ENCODE data around the gene SEPTIN12.
"Not testable (repeated sequence)": the region's sequence is repeated elsewhere in the genome, so short reads cannot be mapped to it uniquely, and the experiment has no call there.

Gene SEPTIN12

GRCh38 chr16:4752351-4753100 is 35.6 kb downstream of the SEPTIN12 start:
- DNase-seq (ENCODE audit: low spot score) = no peak

- no peak for DNase-seq (ENCODE audit: low spot score)
Observed at GRCh38 chr16:4750896-4751295, 37.2 kb downstream of the SEPTIN12 start.

GRCh38 chr16:4749700-4750257 is 38.4 kb downstream of the SEPTIN12 start:
- DNase-seq (ENCODE audit: low spot score) = no peak

- no peak for DNase-seq (ENCODE audit: low spot score)
Observed at GRCh38 chr16:4748682-4749411, 39.3 kb downstream of the SEPTIN12 start.

- no peak for DNase-seq (ENCODE audit: low spot score)
Observed at GRCh38 chr16:4747906-4748681, 40.1 kb downstream of the SEPTIN12 start.

- DNase-seq (ENCODE audit: low spot score) = no peak
Observed at GRCh38 chr16:4746991-4747574, 41.1 kb downstream of the SEPTIN12 start.

GRCh38 chr16:4746215-4746614 is 41.9 kb downstream of the SEPTIN12 start:
- no peak for DNase-seq (ENCODE audit: low spot score)

- DNase-seq (ENCODE audit: low spot score) = no peak
Observed at GRCh38 chr16:4745274-4745569, 42.9 kb downstream of the SEPTIN12 start.

- no peak for DNase-seq (ENCODE audit: low spot score)
Observed at GRCh38 chr16:4744555-4745273, 43.4 kb downstream of the SEPTIN12 start.

GRCh38 chr16:4743226-4743878 is 44.8 kb downstream of the SEPTIN12 start:
- DNase-seq (ENCODE audit: low spot score) = no peak

- not testable (repeated sequence) for DNase-seq (ENCODE audit: low spot score)
Observed at GRCh38 chr16:4738370-4738769, 49.8 kb downstream of the SEPTIN12 start.

GRCh38 chr16:4737545-4737944 is 50.6 kb downstream of the SEPTIN12 start:
- no peak for DNase-seq (ENCODE audit: low spot score)

- no peak for DNase-seq (ENCODE audit: low spot score)
Observed at GRCh38 chr16:4736546-4736945, 51.6 kb downstream of the SEPTIN12 start.

- DNase-seq (ENCODE audit: low spot score) = peak; percentile 92
Observed at GRCh38 chr16:4734730-4735535, 53.2 kb downstream of the SEPTIN12 start.

GRCh38 chr16:4734063-4734729 is 53.9 kb downstream of the SEPTIN12 start, which contains the start of the genes ANKS3 and DNAAF8:
ANKS3 (minus strand) TSS chr16:4734271; CDS start chr16:4730149, 4,122 bp downstream.
DNAAF8 (plus strand) TSS chr16:4734537; CDS start chr16:4736515, 1,978 bp downstream.
- peak; percentile 82 for DNase-seq (ENCODE audit: low spot score)

GRCh38 chr16:4733747-4734062 is 54.4 kb downstream of the SEPTIN12 start:
- no peak for DNase-seq (ENCODE audit: low spot score)

GRCh38 chr16:4733211-4733742 is 54.9 kb downstream of the SEPTIN12 start:
- DNase-seq (ENCODE audit: low spot score) = no peak

- DNase-seq (ENCODE audit: low spot score) = no peak
Observed at GRCh38 chr16:4729876-4730275, 58.3 kb downstream of the SEPTIN12 start.

- no peak for DNase-seq (ENCODE audit: low spot score)
Observed at GRCh38 chr16:4728676-4729075, 59.5 kb downstream of the SEPTIN12 start.

Measured in activated CD4-positive, alpha-beta T cell treated with anti-CD3 and anti-CD28 coated beads, Interleukin-2, Interleukin-4, amounts not matched to agents 100 ng/mL and 50 ng/mL, durations not matched to agents 16 hours and 8 hours (primary cell).